H1 (cell line): ENCODE results near the gene SLC44A1. TPM values are rescaled to one million over a fixed set of nuclear protein-coding genes. Genes with fewer than 3 reads are reported as not detected.

Experiments used
- CTCF ChIA-PET: fragments of 300-600 bp; sonication (Branson Sonifier 250); formaldehyde crosslinking; loops from one replicate; lab custom pipeline; 2021; ENCODE audit not compliant: partially characterized antibody; lab: Charles Lee
- POLR2A ChIA-PET: fragments of 300-600 bp; sonication (Branson Sonifier 250); formaldehyde crosslinking; loops from one replicate; lab custom pipeline; 2021; ENCODE audit warnings: inconsistent platforms; ENCODE audit not compliant: partially characterized antibody; lab: Charles Lee
- DNase-seq, 2 experiments: peaks; one replicate each; pipeline versions ENCODE4 v3.0.0 to v3.0.0-alpha.2; 2010 to 2022; ENCODE audit warnings: low spot score in 2 of 2, low read depth in 1 of 2, mixed read lengths in 1 of 2
- FAIRE-seq: peaks from 2 replicates; lab custom pipeline; 2011; peaks lifted over from hg19 to GRCh38; lab: Jason Lieb, UNC
- H2AFZ ChIP-seq: 2 replicates; pipeline ENCODE4 v1.8.1; 2012; ENCODE audit warnings: low read length, inconsistent platforms
- H2AK5ac ChIP-seq: 2 replicates; pipeline ENCODE4 v1.6.1; 2013; ENCODE audit warnings: low read depth, low read length
- H2BK120ac ChIP-seq: replicated peaks from 2 replicates; pipeline ENCODE3; 2013; ENCODE audit warnings: low read depth, low read length, inconsistent platforms
- H2BK12ac ChIP-seq: 2 replicates; pipeline ENCODE4 v1.6.1; 2013; ENCODE audit warnings: low read depth, low read length
- H2BK15ac ChIP-seq: 2 replicates; pipeline ENCODE4 v1.6.1; 2013; ENCODE audit warnings: low read length
- H2BK20ac ChIP-seq: 2 replicates; pipeline ENCODE4 v1.6.1; 2013; ENCODE audit warnings: low read length
- H2BK5ac ChIP-seq: 2 replicates; pipeline ENCODE4 v1.6.1; 2013; ENCODE audit warnings: low read depth, low read length
- H3K14ac ChIP-seq: 2 replicates; pipeline ENCODE4 v1.6.1; 2013; ENCODE audit warnings: inconsistent platforms; ENCODE audit not compliant: insufficient read length
- H3K18ac ChIP-seq: 2 replicates; pipeline ENCODE4 v1.6.1; 2013; ENCODE audit warnings: low read length; ENCODE audit errors: extremely low read depth
- H3K23ac ChIP-seq: 2 replicates; pipeline ENCODE4 v1.6.1; 2013; ENCODE audit warnings: inconsistent platforms; ENCODE audit not compliant: insufficient read length
- H3K23me2 ChIP-seq: 2 replicates; pipeline ENCODE4 v1.6.1; 2013; ENCODE audit warnings: low read depth, low read length
- H3K27ac ChIP-seq: 2 replicates; pipeline ENCODE4 v1.6.1; 2011; ENCODE audit warnings: low read depth, low read length, inconsistent platforms
- H3K27me3 ChIP-seq, 4 experiments: replicated peaks in 1 of 4; 1 replicate in 1 of 4; 2 replicates in 3 of 4; pipeline versions ENCODE4 v1.6.1 to v1.8.1; 2011 to 2013; ENCODE audit warnings: low read length in 3 of 4, mild to moderate bottlenecking in 3 of 4, inconsistent platforms in 2 of 4, mixed read lengths in 2 of 4, moderate library complexity in 1 of 4; ENCODE audit not compliant: control insufficient read depth in 3 of 4, insufficient read depth in 3 of 4; ENCODE audit errors: extremely low read depth in 1 of 4
- H3K36me3 ChIP-seq, 4 experiments: 2 replicates each; pipeline versions ENCODE4 v1.6.1 to v1.8.1; 2011 to 2013; ENCODE audit warnings: mild to moderate bottlenecking in 4 of 4, low read length in 3 of 4, moderate library complexity in 2 of 4, control low read depth in 1 of 4, inconsistent platforms in 1 of 4; ENCODE audit not compliant: insufficient read depth in 4 of 4, control insufficient read depth in 2 of 4
- H3K4ac ChIP-seq: replicated peaks from 2 replicates; pipeline ENCODE3; 2013; ENCODE audit warnings: low read length, low read depth, mixed read lengths, inconsistent platforms; ENCODE audit not compliant: insufficient read length
- H3K4me1 ChIP-seq, 4 experiments: replicated peaks in 1 of 4; 1 replicate in 1 of 4; 2 replicates in 3 of 4; pipeline versions ENCODE4 v1.6.1 to v1.8.1; 2011 to 2013; ENCODE audit warnings: low read length in 3 of 4, inconsistent platforms in 2 of 4, mixed read lengths in 1 of 4; ENCODE audit not compliant: insufficient read depth in 4 of 4, control insufficient read depth in 3 of 4
- H3K4me2 ChIP-seq, 2 experiments: 2 replicates each; pipeline versions ENCODE4 v1.6.1 to v1.8.1; 2011 to 2013; ENCODE audit warnings: low read depth in 2 of 2, low read length in 2 of 2, control low read depth in 1 of 2, inconsistent platforms in 1 of 2, mild to moderate bottlenecking in 1 of 2; ENCODE audit not compliant: insufficient read depth in 1 of 2
- H3K4me3 ChIP-seq, 4 experiments: fragments of 200-600, 300-600 bp in 1 of 4; sonication (generic), shearing (Covaris generic), sonication (Bioruptor Twin) in 1 of 4; 2 replicates each; pipeline versions ENCODE4 v1.5.1 to v1.8.1; 2011 to 2016; ENCODE audit warnings: low read length in 4 of 4, low read depth in 3 of 4, control low read depth in 2 of 4, inconsistent platforms in 2 of 4, mild to moderate bottlenecking in 2 of 4, mixed read lengths in 1 of 4, moderate library complexity in 1 of 4; ENCODE audit not compliant: insufficient read depth in 2 of 4; ENCODE audit errors: extremely low read depth in 1 of 4
- H3K56ac ChIP-seq: replicated peaks from 2 replicates; pipeline ENCODE3; 2013; ENCODE audit warnings: low read depth, mild to moderate bottlenecking, mixed read lengths, low read length, inconsistent platforms; ENCODE audit not compliant: insufficient read length
- H3K79me1 ChIP-seq: 2 replicates; pipeline ENCODE4 v1.6.1; 2013; ENCODE audit warnings: low read depth, low read length, control low read depth
- H3K79me2 ChIP-seq, 2 experiments: 2 replicates each; pipeline versions ENCODE4 v1.6.1 to v1.8.1; 2012 to 2013; ENCODE audit warnings: low read length in 2 of 2, mild to moderate bottlenecking in 2 of 2, inconsistent platforms in 1 of 2; ENCODE audit not compliant: insufficient read depth in 2 of 2, control insufficient read depth in 1 of 2
- H3K9ac ChIP-seq, 4 experiments: replicated peaks in 1 of 4; 1 replicate in 1 of 4; 2 replicates in 3 of 4; pipeline versions ENCODE4 v1.6.1 to v1.8.1; 2011 to 2013; ENCODE audit warnings: low read depth in 3 of 4, low read length in 3 of 4, control low read depth in 2 of 4, mild to moderate bottlenecking in 2 of 4, moderate library complexity in 2 of 4, inconsistent platforms in 1 of 4; ENCODE audit errors: extremely low read depth in 1 of 4
- H3K9me3 ChIP-seq, 2 experiments: 2 replicates each; pipeline versions ENCODE4 v1.6.1 to v1.8.1; 2012 to 2013; ENCODE audit warnings: mild to moderate bottlenecking in 2 of 2, moderate library complexity in 2 of 2, control low read depth in 1 of 2, inconsistent platforms in 1 of 2, low read depth in 1 of 2, low read length in 1 of 2, mixed read lengths in 1 of 2; ENCODE audit not compliant: insufficient read depth in 2 of 2
- H4K20me1 ChIP-seq, 2 experiments: replicated peaks in 1 of 2; 2 replicates each; pipeline versions ENCODE3 to v1.8.1; 2011 to 2013; ENCODE audit warnings: inconsistent platforms in 2 of 2, low read length in 2 of 2, mild to moderate bottlenecking in 1 of 2; ENCODE audit not compliant: insufficient read depth in 2 of 2, control insufficient read depth in 1 of 2
- H4K5ac ChIP-seq: 2 replicates; pipeline ENCODE4 v1.6.1; 2013; ENCODE audit warnings: low read length, low read depth, mixed read lengths, inconsistent platforms; ENCODE audit not compliant: insufficient read length
- H4K8ac ChIP-seq: 2 replicates; pipeline ENCODE4 v1.8.0; 2013; ENCODE audit warnings: mild to moderate bottlenecking, moderate library complexity, low read length, inconsistent platforms; ENCODE audit not compliant: insufficient read depth; ENCODE audit errors: extremely low read depth
- H4K91ac ChIP-seq: replicated peaks from 2 replicates; pipeline ENCODE3; 2013; ENCODE audit warnings: low read length, mixed read lengths, inconsistent platforms; ENCODE audit not compliant: insufficient read length
- GABPA ChIP-seq: IDR thresholded peaks from 2 replicates; pipeline ENCODE4 v1.6.1; 2011; ENCODE audit warnings: mild to moderate bottlenecking, low read length, moderate library complexity, borderline replicate concordance; ENCODE audit not compliant: insufficient read depth
- GTF2F1 ChIP-seq: IDR thresholded peaks from 2 replicates; pipeline ENCODE4 v1.6.1; 2012; ENCODE audit warnings: low read depth, low read length, improper control_type of control experiment, borderline replicate concordance
- SIN3A ChIP-seq, 2 experiments: IDR thresholded peaks in 1 of 2; conservative IDR thresholded peaks in 1 of 2; 2 replicates each; pipeline ENCODE4 v1.6.1; 2011 to 2012; ENCODE audit warnings: low read length in 2 of 2, improper control_type of control experiment in 1 of 2, low read depth in 1 of 2, mild to moderate bottlenecking in 1 of 2
- WGBS, 2 experiments: shearing (Covaris generic) in 1 of 2; methylation state at CpG; one replicate each; pipeline versions ENCODE4 v1.1.6 to v1.1.7; 2013 to 2015; ENCODE audit warnings: low lambda C conversion rate in 2 of 2, mixed read lengths in 2 of 2, inconsistent platforms in 1 of 2, low coverage in 1 of 2, missing lambda C conversion rate in 1 of 2; ENCODE audit not compliant: insufficient replicate concordance in 2 of 2, insufficient coverage in 1 of 2, insufficient read length in 1 of 2; ENCODE audit errors: extremely low coverage in 1 of 2, missing lambda C conversion rate in 1 of 2; 5-methylcytosine and 5-hydroxymethylcytosine counted together
- polyA plus RNA-seq, 7 experiments: library from polyadenylated mRNA; depleted of rRNA in 3 of 7; stranded (reverse) in 5 of 7; unstranded in 2 of 7; fragments of >200 nt in 5 of 7; fragments of 200-250 nt in 2 of 7; gene quantifications; 1 replicate in 5 of 7; 2 replicates in 1 of 7; 4 replicates in 1 of 7; pipeline versions ENCODE4 v1.2.1 to v1.2.3, GENCODE V29; 2011 to 2013; ENCODE audit warnings: missing spikeins in 2 of 7, mixed read lengths in 2 of 7
- total RNA-seq: library from RNA; stranded (reverse); fragmentation: NEBNext Ultra II Directional; extraction: Animal tissue kit (Norgen Biotek cat#: 25700); gene quantifications from 2 replicates; pipeline ENCODE4 v1.2.1, GENCODE V29; 2021

Gene SLC44A1
- total and polyA plus RNA-seq, 2 of the 8 experiments (the other 6 are each of a cell fraction or from before 2014, with no cell fraction given): 30.5 to 71.2 TPM

DNA sequence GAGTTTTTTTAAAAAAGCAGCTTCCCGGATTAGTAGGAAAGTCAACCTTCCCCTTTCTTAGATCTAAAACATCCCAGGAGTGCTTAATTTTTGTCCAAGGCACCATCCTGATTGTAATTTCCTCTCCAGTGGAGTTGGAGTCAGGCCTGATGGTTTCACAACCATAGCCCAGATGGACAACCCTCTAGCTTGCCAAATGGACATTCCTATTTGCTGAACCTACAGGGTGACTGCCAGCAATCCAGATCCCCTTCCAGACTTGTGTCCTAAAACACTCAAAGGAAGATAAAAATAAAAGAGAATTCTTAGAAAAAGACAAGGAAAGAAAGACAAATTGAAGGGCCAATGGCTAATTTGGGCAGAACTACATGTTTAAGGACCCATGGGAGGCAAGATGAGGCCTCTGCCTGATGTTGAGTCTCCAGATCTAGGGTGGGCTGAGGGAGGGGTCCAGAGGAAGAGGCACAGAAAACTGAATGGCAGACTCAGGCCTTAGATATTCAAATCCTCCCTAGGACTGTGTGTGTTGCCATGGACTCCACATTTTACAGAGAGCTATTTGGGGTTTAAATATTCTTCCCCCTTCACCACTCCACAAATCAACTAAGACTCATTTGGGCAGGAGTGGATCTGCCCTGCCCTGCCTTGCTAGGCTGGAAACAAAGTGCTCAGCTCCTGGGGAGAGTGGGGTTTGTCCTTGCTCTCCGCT is 38.5 kb upstream of the SLC44A1 start:
- H3K23me2 ChIP-seq: no peaks in the 10 kb centered on the region; the same call in 1 of the 2 replicates
- H4K91ac ChIP-seq: no peak overlapping the region
- ChIA-PET POLR2A (no interaction called here), CTCF (interaction anchor here (1.4 kb wide), 1 partner anchor 39 kb away, joined by 5 read pairs; the partner anchor contains the start of gene SLC44A1)
- no peak overlapping the region for H2BK12ac ChIP-seq
- 84% methylated on average over 2 of the region's 2 CpGs; no CpG with 5 or more reads in 1 of the 2 experiments for WGBS, 2 experiments
- no peak overlapping the region for H4K5ac ChIP-seq
- no peaks in the 10 kb centered on the region for H3K79me1 ChIP-seq
- H2BK20ac ChIP-seq: no peak overlapping the region
- no peak for DNase-seq
- no peaks in the 10 kb centered on the region for H3K27me3 ChIP-seq
- no peak for FAIRE-seq
- no peaks in the 10 kb centered on the region for H3K4me1 ChIP-seq
- H3K18ac ChIP-seq: no peak overlapping the region
- no peak overlapping the region for H3K56ac ChIP-seq
- H4K8ac ChIP-seq: no peak overlapping the region
- H2BK15ac ChIP-seq: no peak overlapping the region
- H3K79me2 ChIP-seq: no peaks in the 10 kb centered on the region
- TF ChIP-seq GABPA: no peak
- no peak for TF ChIP-seq GTF2F1
- TF ChIP-seq SIN3A (conservative IDR thresholded peaks at IDR 0.05 in 1 of 2, IDR thresholded peaks at IDR 0.05 in 1 of 2; ENCODE audit: low read depth in 1 of 2, low read length in 2 of 2): no peak
- H3K36me3 ChIP-seq: no peaks in the 10 kb centered on the region
- no peak overlapping the region for H2BK120ac ChIP-seq
- no peaks in the 10 kb centered on the region for H3K9me3 ChIP-seq
- H3K23ac ChIP-seq: no peak overlapping the region
- H2BK5ac ChIP-seq: no peak overlapping the region
- H4K20me1 ChIP-seq: no peaks in the 10 kb centered on the region
- H2AFZ ChIP-seq: no peak overlapping the region
- H3K4ac ChIP-seq: no peak overlapping the region
- H3K9ac ChIP-seq: no peak overlapping the region
- no peak overlapping the region for H2AK5ac ChIP-seq
- H3K27ac ChIP-seq: no peak overlapping the region
- no peak overlapping the region for H3K4me2 ChIP-seq
- no peak overlapping the region for H3K14ac ChIP-seq
- no peak overlapping the region for H3K4me3 ChIP-seq
